Motor neuron (in vitro differentiated cells): ENCODE measurements around the gene CDSN. TPM values are rescaled to one million over a fixed set of nuclear protein-coding genes. Genes with fewer than 3 reads are reported as not detected.
"Not testable (repeated sequence)": the region's sequence is repeated elsewhere in the genome, so short reads cannot be mapped to it uniquely, and the experiment has no call there.

ENCODE experiments used
- ATAC-seq, 8 experiments: fragments of 200-7000 bp; cut with Tn5 transposase; replicated peaks in 6 of 8; 2 replicates each; pipeline ENCODE4 v1.8.0; 2021; ENCODE audit warnings: mild to moderate bottlenecking in 8 of 8, moderate library complexity in 8 of 8
- H3K27ac ChIP-seq, 2 donors: fragments of 250-450 bp; sonication (Bioruptor Pico); 2 replicates each; pipeline ENCODE4 v1.9.0; 2021; ENCODE audit warnings: antibody characterized with exemption in 2 of 2, mild to moderate bottlenecking in 2 of 2, moderate library complexity in 1 of 2
- H3K4me1 ChIP-seq, 2 donors: fragments of 250-450 bp; sonication (Bioruptor Pico); replicated peaks in 1 of 2; 2 replicates each; pipeline ENCODE4 v1.6.1; 2021; ENCODE audit warnings: antibody characterized with exemption in 2 of 2, mild to moderate bottlenecking in 2 of 2, moderate library complexity in 1 of 2
- H3K4me3 ChIP-seq, 5 donors: fragments of 250-450 bp; sonication (Bioruptor Pico); 2 replicates each; pipeline ENCODE4 v1.9.0; 2021; ENCODE audit warnings: antibody characterized with exemption in 5 of 5, mild to moderate bottlenecking in 5 of 5, moderate library complexity in 4 of 5
- WGBS, 10 experiments: fragments of 450-650 bp; shearing (Covaris generic); methylation state at CpG; one replicate each; pipeline ENCODE4 v1.0.0; 2022; 5-methylcytosine and 5-hydroxymethylcytosine counted together
- in situ Hi-C, 9 experiments: fragments of 400-800 bp; cut with MboI; loops; one replicate each; pipeline ENCODE4 v1.15.0; 2021; ENCODE audit warnings: low sequenced_read_pairs in 9 of 9, low pct_unique_long_range_greater_than_20kb in 2 of 9; ENCODE audit not compliant: unreplicated experiment in 9 of 9
- total RNA-seq, 8 experiments: library from RNA; unstranded; fragments of 300-600 nt; gene quantifications; 2 replicates each; pipeline versions ENCODE4 v1.2.3 to v1.2.4, GENCODE V29; 2022

CDSN gene
- total RNA-seq, 8 experiments from 2014 or later = 0.20 TPM; not detected in 7

GRCh38 chr6:31068669-31069340 lies 51.4 kb downstream of the CDSN start:
- 0 to 100% (median 61%) methylated on average over 1 to 6 of the region's 13 CpGs; no CpG with 5 or more reads in 1 of the 10 experiments for WGBS, 10 experiments
- Histone ChIP-seq H3K27ac (no peak overlapping the region), H3K4me3 (no peak overlapping the region), H3K4me1 (peaks cover 12 to 16% of the 10 kb centered on the region in 2 donors)
- ATAC-seq = peak; percentile 66 to 90 (median 78)
- in situ Hi-C loops = no loop called here

GRCh38 chr6:31067891-31068668 lies 52.2 kb downstream of the CDSN start:
- in situ Hi-C loops, H3K27ac ChIP-seq, H3K4me3 ChIP-seq: not testable (repeated sequence)
- peak in 1 of 8 experiments; percentile 21 for ATAC-seq
- 0 to 100% (median 67%) methylated on average over 1 to 3 of the region's 11 CpGs; no CpG with 5 or more reads in 3 of the 10 experiments for WGBS, 10 experiments
- H3K4me1 ChIP-seq = peaks cover 12 to 16% of the 10 kb centered on the region in 2 donors

DNA sequence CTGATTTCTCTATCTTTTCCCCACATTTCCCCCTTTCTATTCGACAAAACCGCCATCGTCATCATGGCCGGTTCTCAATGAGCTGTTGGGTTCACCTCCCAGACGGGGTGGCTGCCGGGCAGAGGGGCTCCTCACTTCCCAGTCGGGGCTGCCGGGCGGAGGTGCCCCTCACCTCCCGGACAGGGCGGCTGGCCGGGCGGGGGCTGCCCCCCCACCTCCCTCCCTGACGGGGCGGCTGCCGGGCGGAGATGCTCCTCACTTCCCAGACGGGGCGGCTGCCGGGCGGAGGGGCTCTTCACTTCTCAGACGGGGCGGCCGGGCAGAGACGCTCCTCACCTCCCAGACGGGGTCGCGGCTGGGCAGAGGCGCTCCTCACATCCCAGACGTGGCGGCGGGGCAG lies 53.2 kb downstream of the CDSN start:
- H3K27ac ChIP-seq, in situ Hi-C loops, H3K4me3 ChIP-seq, ATAC-seq: not testable (repeated sequence)
- peaks cover 12 to 16% of the 10 kb centered on the region in 2 donors for H3K4me1 ChIP-seq
- no CpG with 5 or more reads among the region's 32 CpGs for WGBS, 10 experiments

DNA sequence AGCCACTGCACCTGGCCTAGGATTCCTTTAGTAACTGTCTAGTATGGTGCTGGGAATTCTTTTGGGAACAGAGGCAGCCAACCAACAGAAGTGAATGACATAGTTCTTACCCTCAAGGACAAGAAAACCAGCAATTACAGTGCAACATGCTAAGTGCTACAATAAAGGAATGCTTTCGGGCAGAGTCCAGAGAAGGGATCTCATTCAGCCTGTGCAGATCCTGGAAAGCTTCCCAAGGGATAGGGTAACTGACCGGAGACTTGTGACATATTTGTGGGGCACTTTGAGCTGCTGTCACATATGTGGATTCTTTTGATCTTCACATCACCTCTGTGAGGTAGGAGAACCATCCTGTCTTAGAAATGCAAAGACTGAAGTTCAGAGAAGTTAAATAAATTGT lies 54.7 kb downstream of the CDSN start:
- 50 to 90% (median 81%) methylated on average over 1 to 2 of the region's 2 CpGs; no CpG with 5 or more reads in 6 of the 10 experiments for WGBS, 10 experiments
- in situ Hi-C loops = no loop called here
- no peak overlapping the region for H3K27ac ChIP-seq
- no peak overlapping the region for H3K4me3 ChIP-seq
- no peak for ATAC-seq
- H3K4me1 ChIP-seq = peaks cover 9 to 12% of the 10 kb centered on the region in 2 donors

Other genes with a start within 250 kb of the CDSN start
- 100 to 1,000 TPM in 6 of 8 experiments, 10 to 100 TPM in 2; 24.1 to 369 (median 138) TPM for gene DDR1, start 235.9 kb downstream of the CDSN start, total RNA-seq
- 10 to 100 TPM; 18.2 to 46.3 (median 28.5) TPM for gene GTF2H4, start 212.2 kb downstream of the CDSN start, total RNA-seq
- gene VARS2, start 206.2 kb downstream of the CDSN start, total RNA-seq = 10 to 100 TPM; 13.5 to 39.7 (median 21.0) TPM
- gene SFTA2, start 188.3 kb downstream of the CDSN start, total RNA-seq = 1 to 10 TPM in 1 of 8 experiments, not detected in 7; 1.2 TPM
- under 1 TPM in 6 of 8 experiments, not detected in 2; 0.05 to 0.45 (median 0.30) TPM for gene MUCL3, start 179.5 kb downstream of the CDSN start, total RNA-seq
- gene MUC21, start 136.7 kb downstream of the CDSN start, total RNA-seq = under 1 TPM in 5 of 8 experiments, not detected in 3; 0.05 to 0.52 (median 0.17) TPM
- gene MUC22, start 110.0 kb downstream of the CDSN start, total RNA-seq = under 1 TPM in 6 of 8 experiments, not detected in 2; 0.04 to 0.31 (median 0.09) TPM
- gene C6orf15, start 7.9 kb downstream of the CDSN start, total RNA-seq = under 1 TPM in 3 of 8 experiments, not detected in 5; 0.18 to 1.00 (median 0.56) TPM
- gene PSORS1C1, start 5.6 kb downstream of the CDSN start, total RNA-seq = 1 to 10 TPM in 5 of 8 experiments, under 1 TPM in 3; 0.33 to 8.0 (median 1.9) TPM
- under 1 TPM in 4 of 8 experiments, not detected in 4; 0.27 to 0.81 (median 0.72) TPM for gene PSORS1C2, start 18.6 kb upstream of the CDSN start, total RNA-seq
- 10 to 100 TPM; 12.1 to 33.8 (median 15.6) TPM for gene CCHCR1, start 37.4 kb upstream of the CDSN start, total RNA-seq
- gene TCF19, start 38.1 kb upstream of the CDSN start, total RNA-seq = 10 to 100 TPM in 3 of 8 experiments, 1 to 10 TPM in 3, under 1 TPM in 2; 0.36 to 14.7 (median 2.6) TPM
- gene POU5F1, start 50.2 kb upstream of the CDSN start, total RNA-seq = over 10,000 TPM in 1 of 8 experiments, 1,000 to 10,000 TPM in 2, 100 to 1,000 TPM in 4, 1 to 10 TPM in 1; 3.8 to 12,640 (median 323) TPM
- 1,000 to 10,000 TPM in 1 of 8 experiments, 100 to 1,000 TPM in 3, 10 to 100 TPM in 3, 1 to 10 TPM in 1; 9.3 to 1,124 (median 73.4) TPM for gene HLA-C, start 151.6 kb upstream of the CDSN start, total RNA-seq
- gene HLA-B, start 236.7 kb upstream of the CDSN start, total RNA-seq = 1,000 to 10,000 TPM in 2 of 8 experiments, 100 to 1,000 TPM in 2, 10 to 100 TPM in 4; 32.0 to 4,986 (median 164) TPM